GM19099 (cell line): ENCODE data around the gene PTBP3.

Experiments
- POLR2A ChIP-seq: IDR thresholded peaks from 3 replicates; pipeline ENCODE4 v1.6.1; 2011; ENCODE audit warnings: low read depth; ENCODE audit not compliant: insufficient read length; ENCODE audit errors: extremely low read depth

Gene PTBP3

GRCh38 chr9:112332214-112332613 lies 1.2 kb downstream of the PTBP3 start:
- no peak for TF ChIP-seq POLR2A

- TF ChIP-seq POLR2A = no peak
These were observed 1.8 kb downstream of the PTBP3 start for GRCh38 chr9:112331674-112331952.

GRCh38 chr9:112328545-112328944 lies 4.9 kb downstream of the PTBP3 start:
- no peak for TF ChIP-seq POLR2A

- no peak for TF ChIP-seq POLR2A
These were observed 5.5 kb downstream of the PTBP3 start for GRCh38 chr9:112327718-112328450.

- TF ChIP-seq POLR2A = no peak
These were observed 7.2 kb downstream of the PTBP3 start for GRCh38 chr9:112326194-112326593.

GRCh38 chr9:112325600-112325999 lies 7.8 kb downstream of the PTBP3 start:
- no peak for TF ChIP-seq POLR2A

- no peak for TF ChIP-seq POLR2A
These were observed 8.3 kb downstream of the PTBP3 start for GRCh38 chr9:112325127-112325526.

- no peak for TF ChIP-seq POLR2A
These were observed 10.0 kb downstream of the PTBP3 start for GRCh38 chr9:112323378-112323854.

- TF ChIP-seq POLR2A = no peak
These were observed 10.6 kb downstream of the PTBP3 start for GRCh38 chr9:112322701-112323377.

- TF ChIP-seq POLR2A = no peak
These were observed 17.0 kb downstream of the PTBP3 start for GRCh38 chr9:112316258-112316943.

- TF ChIP-seq POLR2A = no peak
These were observed 17.8 kb downstream of the PTBP3 start for GRCh38 chr9:112315331-112316257.

- TF ChIP-seq POLR2A = no peak
These were observed 21.3 kb downstream of the PTBP3 start for GRCh38 chr9:112312139-112312538.

- TF ChIP-seq POLR2A = no peak
These were observed 21.9 kb downstream of the PTBP3 start for GRCh38 chr9:112311497-112311896.

GRCh38 chr9:112310826-112311225 lies 22.6 kb downstream of the PTBP3 start:
- TF ChIP-seq POLR2A = no peak

GRCh38 chr9:112308588-112308987 lies 24.8 kb downstream of the PTBP3 start:
- TF ChIP-seq POLR2A = no peak
